Stimulated activated naive CD8-positive, alpha-beta T cell treated with anti-CD3 and anti-CD28 coated beads, Interleukin-15, Interleukin-2, amounts not matched to agents 100 ng/mL and 50 ng/mL, for 24 hours (primary cell): ENCODE data around the gene SHROOM3.

ENCODE experiments used
- H3K27ac Mint-ChIP-seq: one replicate; pipeline ENCODE4 v1.8.0; 2021; ENCODE audit warnings: mild to moderate bottlenecking, mixed read lengths
- H3K27me3 Mint-ChIP-seq: one replicate; pipeline ENCODE4 v1.8.0; 2021; ENCODE audit warnings: mixed read lengths
- H3K36me3 Mint-ChIP-seq: one replicate; pipeline ENCODE4 v1.8.0; 2021; ENCODE audit warnings: low read depth, mixed read lengths
- H3K4me1 Mint-ChIP-seq: one replicate; pipeline ENCODE4 v1.8.0; 2021; ENCODE audit warnings: low read depth, mixed read lengths
- H3K4me3 Mint-ChIP-seq: one replicate; pipeline ENCODE4 v1.8.0; 2021; ENCODE audit warnings: mild to moderate bottlenecking, mixed read lengths
- H3K9me3 Mint-ChIP-seq: one replicate; pipeline ENCODE4 v1.8.0; 2021; ENCODE audit warnings: mixed read lengths

SHROOM3 gene

DNA sequence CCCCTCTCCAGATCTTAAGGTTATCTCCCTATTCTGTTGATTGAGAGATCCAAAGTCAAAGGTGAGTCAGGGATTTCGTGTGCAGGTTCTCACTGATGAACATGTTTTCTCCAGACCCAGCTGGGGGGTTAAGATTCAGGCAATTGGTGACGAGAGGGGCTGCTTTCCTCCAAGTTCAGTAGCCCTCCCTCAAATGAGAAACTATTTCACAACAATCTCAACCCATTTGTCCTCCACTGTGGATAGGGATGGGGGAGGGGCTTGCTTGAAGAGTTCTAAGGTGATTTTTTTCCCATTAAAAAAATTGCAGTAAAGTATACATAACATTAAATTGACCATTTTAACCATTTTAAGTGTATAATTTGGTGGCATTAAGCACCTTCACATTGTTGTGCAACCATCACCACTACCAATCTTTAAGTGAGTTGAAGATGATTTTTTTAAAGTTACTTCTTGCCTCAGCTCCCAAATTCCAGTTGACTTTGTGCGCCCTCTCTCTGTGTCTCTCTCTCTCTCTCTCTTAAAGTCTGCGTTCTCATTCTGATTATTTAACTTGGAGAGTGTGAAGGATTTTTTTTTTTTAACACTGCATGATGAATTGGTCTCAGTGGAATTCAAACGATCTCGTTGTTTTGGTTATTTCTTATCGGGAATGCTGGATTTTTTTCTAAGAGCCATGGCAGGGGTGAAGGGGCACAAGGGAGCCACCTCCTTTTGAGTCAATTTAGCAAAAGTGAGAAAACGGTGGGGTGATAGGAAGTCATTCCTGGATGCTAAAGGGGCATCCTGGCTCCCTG is 175.9 kb downstream of the SHROOM3 start:
- no peaks in the 10 kb centered on the region for H3K9me3 Mint-ChIP-seq
- H3K27me3 Mint-ChIP-seq: peaks cover 8% of the 10 kb centered on the region
- no peak overlapping the region for H3K27ac Mint-ChIP-seq
- H3K4me1 Mint-ChIP-seq: no peaks in the 10 kb centered on the region
- H3K4me3 Mint-ChIP-seq: no peak overlapping the region
- no peaks in the 10 kb centered on the region for H3K36me3 Mint-ChIP-seq

- no peaks in the 10 kb centered on the region for H3K9me3 Mint-ChIP-seq
- H3K27me3 Mint-ChIP-seq: peaks cover 8% of the 10 kb centered on the region
- no peak overlapping the region for H3K4me3 Mint-ChIP-seq
- H3K36me3 Mint-ChIP-seq: no peaks in the 10 kb centered on the region
- H3K4me1 Mint-ChIP-seq: no peaks in the 10 kb centered on the region
- no peak overlapping the region for H3K27ac Mint-ChIP-seq
These were observed 176.7 kb downstream of the SHROOM3 start for GRCh38 chr4:76611616-76612207.

GRCh38 chr4:76614589-76614988 is 179.6 kb downstream of the SHROOM3 start:
- Mint-ChIP-seq H3K4me1 (no peaks in the 10 kb centered on the region), H3K36me3 (no peaks in the 10 kb centered on the region), H3K27ac (no peak overlapping the region), H3K9me3 (no peaks in the 10 kb centered on the region), H3K27me3 (peaks cover 16% of the 10 kb centered on the region), H3K4me3 (no peak overlapping the region)

DNA sequence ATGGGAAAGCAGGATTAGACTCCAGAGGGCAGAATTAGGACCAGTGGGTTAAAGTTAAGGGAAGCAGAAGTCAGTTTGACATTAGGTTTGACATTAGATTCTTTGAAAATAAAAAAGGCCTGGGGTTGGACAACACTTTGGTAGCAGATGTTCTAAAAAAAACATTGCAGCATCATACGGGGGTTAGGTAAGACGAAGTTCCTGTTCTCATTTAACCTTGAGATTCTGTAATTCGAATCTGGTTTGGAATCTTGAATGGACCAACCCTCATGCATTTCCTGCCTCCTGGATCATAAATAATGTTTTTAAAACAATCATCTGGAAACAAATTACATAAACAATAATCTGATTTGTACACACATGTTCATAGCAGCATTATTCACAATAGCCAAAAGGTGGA is 181.0 kb downstream of the SHROOM3 start:
- no peaks in the 10 kb centered on the region for H3K36me3 Mint-ChIP-seq
- no peaks in the 10 kb centered on the region for H3K9me3 Mint-ChIP-seq
- H3K4me3 Mint-ChIP-seq: no peak overlapping the region
- no peaks in the 10 kb centered on the region for H3K4me1 Mint-ChIP-seq
- H3K27ac Mint-ChIP-seq: no peak overlapping the region
- peaks cover 25% of the 10 kb centered on the region for H3K27me3 Mint-ChIP-seq

GRCh38 chr4:76616526-76616925 is 181.5 kb downstream of the SHROOM3 start:
- Mint-ChIP-seq H3K4me3 (no peak overlapping the region), H3K36me3 (no peaks in the 10 kb centered on the region), H3K4me1 (no peaks in the 10 kb centered on the region), H3K27me3 (peaks cover 22% of the 10 kb centered on the region), H3K9me3 (no peaks in the 10 kb centered on the region), H3K27ac (no peak overlapping the region)

DNA sequence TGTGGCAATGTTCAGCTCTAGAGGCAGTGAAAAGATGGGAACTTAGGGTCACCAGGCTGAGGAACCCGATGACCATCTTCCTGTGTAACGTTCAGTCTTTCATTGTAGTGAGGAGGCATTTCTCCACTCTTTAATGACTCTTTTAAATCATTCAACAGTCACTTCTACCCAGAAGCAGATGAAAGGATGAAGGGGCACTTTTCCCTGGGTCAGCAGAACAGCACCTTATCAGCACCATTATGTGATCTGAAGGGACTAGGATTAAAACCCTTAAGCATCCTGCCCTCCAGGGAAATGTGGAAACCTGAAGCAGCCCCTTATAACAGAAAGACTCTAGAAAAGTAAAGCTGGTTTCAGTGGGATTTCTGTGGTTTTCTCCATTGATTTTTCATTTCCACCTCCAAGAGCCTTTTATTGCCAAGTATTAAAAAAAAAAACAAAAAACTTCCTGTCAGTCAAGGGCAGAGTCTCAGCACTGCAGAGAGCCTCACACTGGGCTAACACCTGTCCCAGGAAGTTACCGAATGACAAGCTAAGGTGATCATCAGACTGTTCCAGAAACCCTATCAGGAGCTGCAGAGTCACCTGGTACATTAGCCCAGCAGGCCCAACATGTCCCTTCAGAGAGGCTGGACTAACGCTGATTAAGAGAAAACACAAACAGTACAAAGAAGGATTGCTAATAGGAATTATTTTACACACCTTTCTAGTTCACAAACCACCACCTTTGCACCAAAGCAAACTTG is 185.9 kb downstream of the SHROOM3 start:
- Mint-ChIP-seq H3K27ac (no peak overlapping the region), H3K4me1 (no peaks in the 10 kb centered on the region), H3K36me3 (no peaks in the 10 kb centered on the region), H3K27me3 (peaks cover 25% of the 10 kb centered on the region), H3K4me3 (no peak overlapping the region), H3K9me3 (no peaks in the 10 kb centered on the region)

DNA sequence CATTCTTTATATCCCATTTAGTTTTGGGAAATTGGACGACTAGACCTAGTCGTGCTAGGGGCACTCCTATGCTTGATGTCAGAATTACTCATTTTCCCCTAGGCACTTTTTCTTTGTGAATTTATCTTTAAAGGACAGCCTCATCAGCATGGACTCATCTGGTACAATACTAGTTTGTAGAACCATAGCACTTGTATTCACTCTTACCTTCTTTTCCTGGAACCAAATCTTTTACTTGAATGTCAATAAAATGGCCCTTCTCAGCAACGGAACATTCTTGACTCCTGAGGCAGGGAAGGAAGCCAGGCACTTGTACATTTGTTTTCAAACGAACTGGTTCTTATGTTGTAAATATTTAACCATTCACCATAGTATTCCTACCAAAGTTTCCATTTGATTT is 187.1 kb downstream of the SHROOM3 start:
- H3K4me3 Mint-ChIP-seq: no peak overlapping the region
- H3K9me3 Mint-ChIP-seq: no peaks in the 10 kb centered on the region
- peaks cover 36% of the 10 kb centered on the region for H3K27me3 Mint-ChIP-seq
- H3K27ac Mint-ChIP-seq: no peak overlapping the region
- H3K36me3 Mint-ChIP-seq: no peaks in the 10 kb centered on the region
- no peaks in the 10 kb centered on the region for H3K4me1 Mint-ChIP-seq

DNA sequence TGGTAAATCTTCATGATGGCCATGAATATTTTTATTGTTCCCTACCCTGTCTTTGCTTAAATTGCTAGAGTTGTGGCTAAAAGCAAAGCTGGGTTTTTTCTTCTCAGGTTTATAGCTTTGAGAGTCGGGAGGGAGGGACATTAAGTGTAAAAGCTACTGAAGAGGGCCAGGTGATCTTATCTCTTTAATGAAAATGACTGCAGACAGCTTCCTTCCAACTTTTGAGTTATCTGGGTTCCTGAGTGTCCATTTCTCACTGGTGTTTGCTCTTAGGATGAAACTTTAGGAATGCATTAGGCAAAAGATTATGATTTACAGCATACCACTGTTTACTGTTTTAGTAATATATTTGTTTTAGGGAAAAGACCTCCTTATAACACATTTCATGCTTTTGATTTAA is 187.7 kb downstream of the SHROOM3 start:
- no peak overlapping the region for H3K27ac Mint-ChIP-seq
- peaks cover 36% of the 10 kb centered on the region for H3K27me3 Mint-ChIP-seq
- H3K4me1 Mint-ChIP-seq: no peaks in the 10 kb centered on the region
- H3K36me3 Mint-ChIP-seq: no peaks in the 10 kb centered on the region
- no peak overlapping the region for H3K4me3 Mint-ChIP-seq
- no peaks in the 10 kb centered on the region for H3K9me3 Mint-ChIP-seq

- no peaks in the 10 kb centered on the region for H3K9me3 Mint-ChIP-seq
These were observed 188.4 kb downstream of the SHROOM3 start for GRCh38 chr4:76623217-76624045.

DNA sequence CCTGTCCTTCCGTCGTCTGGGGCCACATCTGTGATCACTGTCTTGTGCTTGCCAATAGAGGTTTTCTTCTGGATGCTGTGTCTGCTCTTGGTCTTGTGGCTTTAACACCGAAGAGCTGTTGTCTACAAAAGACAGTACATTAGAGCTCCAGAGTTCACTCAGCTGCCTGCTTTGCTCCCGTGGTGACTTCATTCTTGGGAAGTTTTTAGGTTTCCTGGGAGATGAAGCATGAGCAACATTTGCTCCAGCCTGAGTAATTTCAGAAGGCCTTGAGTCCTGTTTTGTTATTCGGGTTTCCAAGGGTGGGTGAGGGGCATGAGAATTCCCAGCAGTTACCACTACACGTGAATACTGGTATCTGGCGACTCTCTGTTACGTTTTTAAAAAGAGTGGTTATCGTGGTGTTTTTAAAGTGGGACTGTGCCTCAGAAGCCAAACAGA is 189.2 kb downstream of the SHROOM3 start:
- Mint-ChIP-seq H3K4me3 (no peak overlapping the region), H3K27ac (no peak overlapping the region), H3K27me3 (peaks cover 31% of the 10 kb centered on the region), H3K36me3 (no peaks in the 10 kb centered on the region), H3K4me1 (no peaks in the 10 kb centered on the region), H3K9me3 (no peaks in the 10 kb centered on the region)

More at GRCh38 chr4:76623217-76624045, 188.4 kb downstream of the SHROOM3 start:
- Mint-ChIP-seq H3K27me3 (peaks cover 33% of the 10 kb centered on the region), H3K27ac (no peak overlapping the region), H3K4me3 (no peak overlapping the region), H3K36me3 (no peaks in the 10 kb centered on the region), H3K4me1 (no peaks in the 10 kb centered on the region)

GRCh38 chr4:76624931-76625715 is 190.1 kb downstream of the SHROOM3 start:
- H3K27ac Mint-ChIP-seq: no peak overlapping the region
- H3K9me3 Mint-ChIP-seq: no peaks in the 10 kb centered on the region
- no peaks in the 10 kb centered on the region for H3K4me1 Mint-ChIP-seq
- peaks cover 28% of the 10 kb centered on the region for H3K27me3 Mint-ChIP-seq
- no peaks in the 10 kb centered on the region for H3K36me3 Mint-ChIP-seq
- H3K4me3 Mint-ChIP-seq: no peak overlapping the region

DNA sequence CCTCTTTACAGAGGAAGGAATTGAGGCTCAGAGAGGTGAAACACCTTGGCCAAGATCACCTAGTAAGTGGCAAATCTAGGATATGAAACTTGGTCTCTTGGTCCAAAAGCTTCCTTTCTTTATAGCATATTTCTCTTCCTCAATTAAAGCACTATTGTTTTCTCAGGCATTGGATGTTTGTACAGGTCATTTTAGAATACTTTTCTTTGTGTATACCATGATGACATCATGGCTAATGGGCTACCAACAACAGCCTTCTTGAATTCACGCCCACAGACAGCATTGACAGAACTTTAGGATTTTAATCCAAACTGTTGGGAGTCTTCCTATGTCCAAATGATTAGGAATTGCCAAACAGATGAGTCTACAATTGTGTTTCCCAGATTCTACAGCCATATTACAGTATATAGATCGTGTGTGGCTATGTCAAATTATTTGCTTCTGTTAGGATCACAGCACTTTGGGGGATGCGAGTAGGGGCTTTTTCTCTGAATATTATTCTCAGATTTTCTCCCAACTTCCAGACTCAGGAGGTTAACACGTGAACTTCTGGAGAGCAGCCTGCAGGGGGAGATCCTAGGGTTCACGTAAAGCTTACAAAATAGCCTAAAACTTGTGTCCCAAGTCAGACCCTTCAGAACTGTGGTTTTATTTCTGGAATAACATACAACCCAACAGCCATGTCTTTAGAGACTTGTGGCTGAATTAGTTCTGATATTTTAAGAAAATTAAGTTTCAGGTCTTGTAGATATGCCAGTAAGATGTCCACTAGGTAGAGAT is 191.8 kb downstream of the SHROOM3 start:
- no peak overlapping the region for H3K27ac Mint-ChIP-seq
- H3K36me3 Mint-ChIP-seq: no peaks in the 10 kb centered on the region
- no peak overlapping the region for H3K4me3 Mint-ChIP-seq
- H3K27me3 Mint-ChIP-seq: peaks cover 36% of the 10 kb centered on the region
- no peaks in the 10 kb centered on the region for H3K9me3 Mint-ChIP-seq
- no peaks in the 10 kb centered on the region for H3K4me1 Mint-ChIP-seq

DNA sequence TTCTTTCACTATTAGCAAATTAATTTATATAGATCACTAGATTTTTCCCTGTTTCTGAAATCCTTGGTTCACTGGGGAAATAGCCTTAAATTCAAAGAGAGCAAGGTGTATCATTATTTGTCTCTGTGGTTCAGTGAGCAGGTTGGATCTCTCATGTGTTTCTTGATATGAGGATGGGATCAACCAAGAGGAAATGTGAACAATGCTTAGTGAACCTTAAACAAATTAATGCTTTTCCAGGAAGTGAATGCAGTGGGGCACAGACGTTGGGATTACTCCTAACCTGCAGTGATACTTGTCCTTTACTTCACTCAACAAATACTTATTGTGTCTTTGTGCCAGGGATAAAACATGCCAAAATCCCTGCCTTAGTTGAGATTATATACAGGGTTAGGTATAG is 193.2 kb downstream of the SHROOM3 start:
- Mint-ChIP-seq H3K4me3 (no peak overlapping the region), H3K36me3 (no peaks in the 10 kb centered on the region)

More for the DNA sequence above, 193.2 kb downstream of the SHROOM3 start:
- Mint-ChIP-seq H3K4me1 (no peaks in the 10 kb centered on the region), H3K27ac (no peak overlapping the region), H3K27me3 (peaks cover 38% of the 10 kb centered on the region), H3K9me3 (no peaks in the 10 kb centered on the region)
